ENCODE results near the gene EGFR. TPM values are rescaled to one million over a fixed set of nuclear protein-coding genes. Genes with fewer than 3 reads are reported as not detected.

EGFR gene
- total and polyA plus RNA-seq, 2 donors (not counting 3 experiments of a cell fraction or from before 2014, with no cell fraction given) = 1.5 to 4.1 TPM

DNA sequence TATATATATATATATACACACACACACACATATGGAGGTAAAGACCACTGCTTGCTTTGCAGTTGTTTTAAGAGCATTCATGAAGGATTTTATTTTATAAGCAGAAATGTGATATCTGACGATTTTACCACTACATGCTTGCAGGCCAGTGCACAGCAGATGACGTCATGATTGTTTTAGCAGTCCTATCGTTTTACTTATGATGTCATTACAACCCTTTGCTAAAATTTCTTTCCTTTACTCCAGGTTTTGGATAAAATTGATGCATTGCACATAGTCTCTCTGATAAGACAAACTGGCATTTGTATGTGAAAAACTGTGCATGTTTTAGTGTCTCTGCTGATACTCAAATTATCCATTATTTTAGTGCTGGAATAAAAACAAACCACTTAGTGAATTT is 9.2 kb downstream of the EGFR start:
- ChIA-PET CTCF (no interaction called here), POLR2A (no interaction called here)
- Histone ChIP-seq H3K27ac (ENCODE audit: insufficient read depth, low read depth, low read length) (no peak overlapping the region), H3K79me2 (ENCODE audit: control insufficient read depth, insufficient read depth, low read length) (no peaks in the 10 kb centered on the region), H4K20me1 (replicated peaks; ENCODE audit: control insufficient read depth, extremely low read depth, insufficient read depth, low read length) (no peaks in the 10 kb centered on the region), H2AFZ (ENCODE audit: low read depth, low read length) (no peak overlapping the region), H3K9me1 (replicated peaks; ENCODE audit: control insufficient read depth, extremely low read depth, insufficient read depth, low read length) (no peaks in the 10 kb centered on the region), H3K27me3 (ENCODE audit: control insufficient read depth in 2 of 2, insufficient read depth in 2 of 2, low read length in 2 of 2) (no peaks in the 10 kb centered on the region), H3K9me3 (replicated peaks; ENCODE audit: control insufficient read depth, insufficient read depth, low read length) (no peaks in the 10 kb centered on the region), H3K4me1 (ENCODE audit: control insufficient read depth, extremely low read depth, insufficient read depth, low read length) (no peaks in the 10 kb centered on the region), H3K4me3 (replicated peaks in 1 of 3; ENCODE audit: insufficient read depth in 1 of 3, low read depth in 1 of 3, low read length in 3 of 3) (no peak overlapping the region), H3K9ac (replicated peaks; ENCODE audit: extremely low read depth, insufficient read depth, low read length) (no peak overlapping the region), H3K4me2 (ENCODE audit: insufficient read depth, low read length) (no peak overlapping the region), H3K36me3 (ENCODE audit: control insufficient read depth in 2 of 2, extremely low read depth in 1 of 2, insufficient read depth in 2 of 2, low read length in 2 of 2) (no peaks in the 10 kb centered on the region)
- dilution Hi-C loops (cut with MboI; ENCODE audit: extremely low pct_ligation_motif_present, low sequenced_read_pairs) = no loop called here
- no peak for DNase-seq (ENCODE audit: low read depth, low spot score)
- no TSS peak for BruUV-seq (replicated peaks)
- FAIRE-seq = no peak
- intact Hi-C loops (cut with micrococcal nuclease) = no loop called here
- TF ChIP-seq GATA2 (IDR thresholded peaks at IDR 0.05; ENCODE audit: insufficient read depth, insufficient read length, low read depth, low read length) (no peak), POLR2AphosphoS5 (IDR thresholded peaks at IDR 0.05; ENCODE audit: insufficient read depth, low read depth, low read length) (no peak), MYC (IDR thresholded peaks at IDR 0.05; ENCODE audit: low read depth, low read length) (no peak), JUN (IDR thresholded peaks at IDR 0.05; ENCODE audit: borderline replicate concordance, insufficient read depth, insufficient read length, low read depth) (no peak), POLR2A (IDR thresholded peaks at IDR 0.05; ENCODE audit: low read depth, low read length) (no peak), FOS (IDR thresholded peaks at IDR 0.05; ENCODE audit: borderline replicate concordance, insufficient read depth, low read length) (no peak), EZH2 (IDR thresholded peaks at IDR 0.05; ENCODE audit: borderline replicate concordance, low read depth, low read length, severe bottlenecking) (no peak)
- TF ChIP-seq, protein P1, sequence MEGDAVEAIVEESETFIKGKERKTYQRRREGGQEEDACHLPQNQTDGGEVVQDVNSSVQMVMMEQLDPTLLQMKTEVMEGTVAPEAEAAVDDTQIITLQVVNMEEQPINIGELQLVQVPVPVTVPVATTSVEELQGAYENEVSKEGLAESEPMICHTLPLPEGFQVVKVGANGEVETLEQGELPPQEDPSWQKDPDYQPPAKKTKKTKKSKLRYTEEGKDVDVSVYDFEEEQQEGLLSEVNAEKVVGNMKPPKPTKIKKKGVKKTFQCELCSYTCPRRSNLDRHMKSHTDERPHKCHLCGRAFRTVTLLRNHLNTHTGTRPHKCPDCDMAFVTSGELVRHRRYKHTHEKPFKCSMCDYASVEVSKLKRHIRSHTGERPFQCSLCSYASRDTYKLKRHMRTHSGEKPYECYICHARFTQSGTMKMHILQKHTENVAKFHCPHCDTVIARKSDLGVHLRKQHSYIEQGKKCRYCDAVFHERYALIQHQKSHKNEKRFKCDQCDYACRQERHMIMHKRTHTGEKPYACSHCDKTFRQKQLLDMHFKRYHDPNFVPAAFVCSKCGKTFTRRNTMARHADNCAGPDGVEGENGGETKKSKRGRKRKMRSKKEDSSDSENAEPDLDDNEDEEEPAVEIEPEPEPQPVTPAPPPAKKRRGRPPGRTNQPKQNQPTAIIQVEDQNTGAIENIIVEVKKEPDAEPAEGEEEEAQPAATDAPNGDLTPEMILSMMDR (IDR thresholded peaks at IDR 0.05; ENCODE audit: extremely low read depth in 1 of 2, insufficient read depth in 1 of 2, low read depth in 1 of 2, low read length in 2 of 2) = no peak
- TF ChIP-seq, protein P2, sequence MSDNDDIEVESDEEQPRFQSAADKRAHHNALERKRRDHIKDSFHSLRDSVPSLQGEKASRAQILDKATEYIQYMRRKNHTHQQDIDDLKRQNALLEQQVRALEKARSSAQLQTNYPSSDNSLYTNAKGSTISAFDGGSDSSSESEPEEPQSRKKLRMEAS (IDR thresholded peaks at IDR 0.05; ENCODE audit: insufficient read depth, insufficient read length) = no peak

All from endothelial cell of umbilical vein (primary cell).